ENCODE results near the gene MGRN1.

MGRN1 gene

GRCh38 chr16:4604401-4604800, 20.2 kb upstream of the MGRN1 start:
- Histone ChIP-seq H3K9ac (ENCODE audit: low read depth, low read length) (no peak overlapping the region), H3K36me3 (ENCODE audit: insufficient read depth, low read length) (peaks cover 22% of the 10 kb centered on the region), H3K4me3 (ENCODE audit: low read length) (no peak overlapping the region), H3K9me3 (ENCODE audit: insufficient read depth, low read depth, low read length) (no peaks in the 10 kb centered on the region), H3K4me1 (ENCODE audit: insufficient read depth, low read length) (peaks cover 3% of the 10 kb centered on the region; the same call in 1 of the 2 replicates), H3K27me3 (ENCODE audit: insufficient read depth, low read length) (no peaks in the 10 kb centered on the region), H3K27ac (ENCODE audit: low read depth, low read length) (no peak overlapping the region)
- WGBS = 83% methylated on average over 15 of the region's 15 CpGs

GRCh38 chr16:4606354-4606753, 18.3 kb upstream of the MGRN1 start:
- WGBS = 92% methylated on average over 9 of the region's 9 CpGs
- Histone ChIP-seq H3K9ac (ENCODE audit: low read depth, low read length) (no peak overlapping the region), H3K27ac (ENCODE audit: low read depth, low read length) (no peak overlapping the region), H3K4me1 (ENCODE audit: insufficient read depth, low read length) (peaks cover 3% of the 10 kb centered on the region; the same call in 1 of the 2 replicates), H3K4me3 (ENCODE audit: low read length) (no peak overlapping the region), H3K9me3 (ENCODE audit: insufficient read depth, low read depth, low read length) (no peaks in the 10 kb centered on the region), H3K36me3 (ENCODE audit: insufficient read depth, low read length) (peaks cover 24% of the 10 kb centered on the region), H3K27me3 (ENCODE audit: insufficient read depth, low read length) (no peaks in the 10 kb centered on the region)

GRCh38 chr16:4607841-4608703, 16.6 kb upstream of the MGRN1 start:
- H3K27ac ChIP-seq (ENCODE audit: low read depth, low read length) = no peak overlapping the region
- no peak overlapping the region for H3K9ac ChIP-seq (ENCODE audit: low read depth, low read length)
- 0 out of 2 replicates have a peak, but pooled peaks cover 3% of the 10 kb centered on the region for H3K4me1 ChIP-seq (ENCODE audit: insufficient read depth, low read length)

GRCh38 chr16:4608704-4608980, 16.0 kb upstream of the MGRN1 start:
- Histone ChIP-seq H3K9ac (ENCODE audit: low read depth, low read length) (no peak overlapping the region), H3K27ac (ENCODE audit: low read depth, low read length) (no peak overlapping the region), H3K27me3 (ENCODE audit: insufficient read depth, low read length) (no peaks in the 10 kb centered on the region), H3K4me1 (ENCODE audit: insufficient read depth, low read length) (0 out of 2 replicates have a peak, but pooled peaks cover 8% of the 10 kb centered on the region), H3K9me3 (ENCODE audit: insufficient read depth, low read depth, low read length) (no peaks in the 10 kb centered on the region), H3K4me3 (ENCODE audit: low read length) (no peak overlapping the region), H3K36me3 (ENCODE audit: insufficient read depth, low read length) (peaks cover 24% of the 10 kb centered on the region)
- 93% methylated on average over 8 of the region's 8 CpGs for WGBS

More at GRCh38 chr16:4607841-4608703, 16.6 kb upstream of the MGRN1 start:
- H3K4me3 ChIP-seq (ENCODE audit: low read length) = no peak overlapping the region
- H3K36me3 ChIP-seq (ENCODE audit: insufficient read depth, low read length) = peaks cover 24% of the 10 kb centered on the region
- WGBS = 95% methylated on average over 22 of the region's 22 CpGs
- H3K27me3 ChIP-seq (ENCODE audit: insufficient read depth, low read length) = no peaks in the 10 kb centered on the region
- no peaks in the 10 kb centered on the region for H3K9me3 ChIP-seq (ENCODE audit: insufficient read depth, low read depth, low read length)

- Histone ChIP-seq H3K36me3 (ENCODE audit: insufficient read depth, low read length) (peaks cover 24% of the 10 kb centered on the region), H3K4me3 (ENCODE audit: low read length) (no peak overlapping the region), H3K9me3 (ENCODE audit: insufficient read depth, low read depth, low read length) (no peaks in the 10 kb centered on the region), H3K9ac (ENCODE audit: low read depth, low read length) (no peak overlapping the region), H3K27ac (ENCODE audit: low read depth, low read length) (no peak overlapping the region), H3K4me1 (ENCODE audit: insufficient read depth, low read length) (0 out of 2 replicates have a peak, but pooled peaks cover 9% of the 10 kb centered on the region), H3K27me3 (ENCODE audit: insufficient read depth, low read length) (no peaks in the 10 kb centered on the region)
- WGBS = 93% methylated on average over 45 of the region's 45 CpGs
These were observed 15.2 kb upstream of the MGRN1 start for GRCh38 chr16:4609200-4610010.

GRCh38 chr16:4610011-4611005, 14.3 kb upstream of the MGRN1 start:
- H3K9me3 ChIP-seq (ENCODE audit: insufficient read depth, low read depth, low read length) = no peaks in the 10 kb centered on the region
- H3K36me3 ChIP-seq (ENCODE audit: insufficient read depth, low read length) = peaks cover 24% of the 10 kb centered on the region
- no peaks in the 10 kb centered on the region for H3K27me3 ChIP-seq (ENCODE audit: insufficient read depth, low read length)
- H3K4me3 ChIP-seq (ENCODE audit: low read length) = no peak overlapping the region
- H3K27ac ChIP-seq (ENCODE audit: low read depth, low read length) = no peak overlapping the region
- H3K9ac ChIP-seq (ENCODE audit: low read depth, low read length) = no peak overlapping the region
- H3K4me1 ChIP-seq (ENCODE audit: insufficient read depth, low read length) = 0 out of 2 replicates have a peak, but pooled peaks cover 9% of the 10 kb centered on the region
- 92% methylated on average over 32 of the region's 32 CpGs for WGBS

GRCh38 chr16:4611337-4612021, 13.1 kb upstream of the MGRN1 start:
- H3K4me3 ChIP-seq (ENCODE audit: low read length) = no peak overlapping the region
- H3K27ac ChIP-seq (ENCODE audit: low read depth, low read length) = no peak overlapping the region
- 0 out of 2 replicates have a peak, but pooled peaks cover 9% of the 10 kb centered on the region for H3K4me1 ChIP-seq (ENCODE audit: insufficient read depth, low read length)
- peaks cover 24% of the 10 kb centered on the region for H3K36me3 ChIP-seq (ENCODE audit: insufficient read depth, low read length)
- H3K9ac ChIP-seq (ENCODE audit: low read depth, low read length) = no peak overlapping the region
- WGBS = 93% methylated on average over 22 of the region's 22 CpGs
- no peaks in the 10 kb centered on the region for H3K27me3 ChIP-seq (ENCODE audit: insufficient read depth, low read length)
- H3K9me3 ChIP-seq (ENCODE audit: insufficient read depth, low read depth, low read length) = no peaks in the 10 kb centered on the region

- Histone ChIP-seq H3K9ac (ENCODE audit: low read depth, low read length) (peak overlapping the region; percentile 98; the same call in 1 of the 2 replicates), H3K4me1 (ENCODE audit: insufficient read depth, low read length) (0 out of 2 replicates have a peak, but pooled peaks cover 14% of the 10 kb centered on the region), H3K9me3 (ENCODE audit: insufficient read depth, low read depth, low read length) (no peaks in the 10 kb centered on the region), H3K27me3 (ENCODE audit: insufficient read depth, low read length) (no peaks in the 10 kb centered on the region), H3K36me3 (ENCODE audit: insufficient read depth, low read length) (peaks cover 18% of the 10 kb centered on the region), H3K27ac (ENCODE audit: low read depth, low read length) (peak overlapping the region; percentile 76; the same call in 1 of the 2 replicates), H3K4me3 (ENCODE audit: low read length) (peak overlapping the region; percentile 94; the same call in 1 of the 2 replicates)
- WGBS = 35% methylated on average over 7 of the region's 7 CpGs
These were observed 12.1 kb upstream of the MGRN1 start for GRCh38 chr16:4612474-4612931.

GRCh38 chr16:4612977-4613635, 11.5 kb upstream of the MGRN1 start:
- Histone ChIP-seq H3K27me3 (ENCODE audit: insufficient read depth, low read length) (no peaks in the 10 kb centered on the region), H3K9me3 (ENCODE audit: insufficient read depth, low read depth, low read length) (no peaks in the 10 kb centered on the region), H3K4me3 (ENCODE audit: low read length) (peak overlapping the region; percentile 94), H3K4me1 (ENCODE audit: insufficient read depth, low read length) (0 out of 2 replicates have a peak, but pooled peaks cover 15% of the 10 kb centered on the region), H3K9ac (ENCODE audit: low read depth, low read length) (peak overlapping the region; percentile 98), H3K36me3 (ENCODE audit: insufficient read depth, low read length) (peaks cover 13% of the 10 kb centered on the region), H3K27ac (ENCODE audit: low read depth, low read length) (peak overlapping the region; percentile 94; the same call in 1 of the 2 replicates)
- WGBS = 52% methylated on average over 14 of the region's 14 CpGs
